WTC11 (cell line): ENCODE results near the gene ZNF771. TPM values are rescaled to one million over a fixed set of nuclear protein-coding genes. Genes with fewer than 3 reads are reported as not detected.

Experiments used
- ATAC-seq: fragments of 200-7000 bp; cut with Tn5 transposase; 2 replicates; pipeline ENCODE4 v1.10.0; 2021; ENCODE audit warnings: mild to moderate bottlenecking, moderate library complexity
- CTCF ChIA-PET: fragments of 300-600 bp; sonication (Branson Sonifier 250); formaldehyde crosslinking; loops from one replicate; lab custom pipeline; 2021; ENCODE audit warnings: antibody characterized with exemption; lab: Charles Lee
- POLR2A ChIA-PET: fragments of 350-600 bp; sonication (Branson Sonifier 250); formaldehyde crosslinking; loops from one replicate; lab custom pipeline; 2021; ENCODE audit warnings: antibody characterized with exemption; lab: Charles Lee
- DNase-seq: peaks from one replicate; pipeline ENCODE4 v3.0.0; 2021; ENCODE audit warnings: low spot score
- H3K27ac Mint-ChIP-seq: 2 replicates; pipeline ENCODE4 v1.8.0; 2021; ENCODE audit warnings: mixed read lengths
- H3K27me3 Mint-ChIP-seq: 2 replicates; pipeline ENCODE4 v1.8.0; 2021; ENCODE audit warnings: low read depth, mild to moderate bottlenecking, moderate library complexity, mixed read lengths
- H3K36me3 Mint-ChIP-seq: 2 replicates; pipeline ENCODE4 v1.8.0; 2021; ENCODE audit warnings: mixed read lengths
- H3K4me1 Mint-ChIP-seq: 2 replicates; pipeline ENCODE4 v1.8.0; 2022; ENCODE audit warnings: mixed read lengths
- H3K4me3 Mint-ChIP-seq: 2 replicates; pipeline ENCODE4 v1.8.0; 2021; ENCODE audit warnings: mild to moderate bottlenecking, moderate library complexity, mixed read lengths
- H3K9me3 Mint-ChIP-seq: 2 replicates; pipeline ENCODE4 v1.8.0; 2021; ENCODE audit warnings: mixed read lengths
- E2F1 ChIP-seq: sonication (generic); formaldehyde crosslinking; IDR thresholded peaks from 2 replicates; pipeline ENCODE4 v1.8.0; 2022; ENCODE audit warnings: mild to moderate bottlenecking, missing genetic modification reagents
- E2F5 ChIP-seq: sonication (generic); formaldehyde crosslinking; IDR thresholded peaks from 2 replicates; pipeline ENCODE4 v1.8.1; 2022; ENCODE audit warnings: mild to moderate bottlenecking, moderate library complexity, missing genetic modification reagents
- ERG ChIP-seq: fragments of 250-450 bp; sonication (Bioruptor Pico); IDR thresholded peaks from 2 replicates; pipeline ENCODE4 v1.8.0; 2021; ENCODE audit warnings: mild to moderate bottlenecking
- KAT7 ChIP-seq: sonication (generic); formaldehyde crosslinking; IDR thresholded peaks from 2 replicates; pipeline ENCODE4 v1.8.1; 2023; ENCODE audit warnings: missing genetic modification reagents, mild to moderate bottlenecking, borderline replicate concordance
- MLX ChIP-seq: sonication (generic); formaldehyde crosslinking; IDR thresholded peaks from 2 replicates; pipeline ENCODE4 v1.8.1; 2023; ENCODE audit warnings: mild to moderate bottlenecking, missing genetic modification reagents, moderate library complexity
- NR3C1 ChIP-seq: sonication (generic); formaldehyde crosslinking; conservative IDR thresholded peaks from 2 replicates; pipeline ENCODE4 v1.8.1; 2023; ENCODE audit warnings: low read depth, mild to moderate bottlenecking, missing genetic modification reagents
- PRRX2 ChIP-seq: fragments of 250-450 bp; sonication (Bioruptor Pico); IDR thresholded peaks from 2 replicates; pipeline ENCODE4 v1.8.0; 2021; ENCODE audit warnings: mild to moderate bottlenecking
- RELA ChIP-seq: sonication (generic); formaldehyde crosslinking; IDR thresholded peaks from 2 replicates; pipeline ENCODE4 v1.8.1; 2022; ENCODE audit warnings: missing genetic modification reagents, mild to moderate bottlenecking, borderline replicate concordance
- TP53 ChIP-seq: sonication (generic); formaldehyde crosslinking; IDR thresholded peaks from 2 replicates; pipeline ENCODE4 v1.8.1; 2023; ENCODE audit warnings: mild to moderate bottlenecking, missing genetic modification reagents
- ZNF138 ChIP-seq: sonication (generic); formaldehyde crosslinking; conservative IDR thresholded peaks from 2 replicates; pipeline ENCODE4 v1.8.1; 2022; ENCODE audit warnings: mild to moderate bottlenecking, moderate library complexity, missing genetic modification reagents
- ZNF263 ChIP-seq: sonication (generic); formaldehyde crosslinking; IDR thresholded peaks from 2 replicates; pipeline ENCODE4 v1.8.1; 2022; ENCODE audit warnings: low read depth, mild to moderate bottlenecking, moderate library complexity, missing genetic modification reagents
- ZNF317 ChIP-seq: sonication (generic); formaldehyde crosslinking; IDR thresholded peaks from 2 replicates; pipeline ENCODE4 v1.8.1; 2023; ENCODE audit warnings: low read depth, mild to moderate bottlenecking, moderate library complexity, missing genetic modification reagents, borderline replicate concordance
- ZNF425 ChIP-seq: fragments of 250-450 bp; sonication (Bioruptor Pico); conservative IDR thresholded peaks from 2 replicates; pipeline ENCODE4 v1.9.0; 2021; ENCODE audit warnings: mild to moderate bottlenecking
- total RNA-seq: library from RNA; stranded (reverse); gene quantifications from 3 replicates; pipeline ENCODE4 v1.2.3, GENCODE V29; 2021
- TF ChIP-seq, protein P1 (sequence below): sonication (generic); formaldehyde crosslinking; conservative IDR thresholded peaks from 2 replicates; pipeline ENCODE4 v1.8.1; 2023; ENCODE audit warnings: mild to moderate bottlenecking, low read depth, missing genetic modification reagents, moderate library complexity
- TF ChIP-seq, protein P2 (sequence below): sonication (generic); formaldehyde crosslinking; IDR thresholded peaks from 2 replicates; pipeline ENCODE4 v1.8.1; 2023; ENCODE audit warnings: mild to moderate bottlenecking, missing genetic modification reagents, borderline replicate concordance
- TF ChIP-seq, protein P3 (sequence below): sonication (generic); formaldehyde crosslinking; IDR thresholded peaks from 2 replicates; pipeline ENCODE4 v1.8.0; 2023; ENCODE audit warnings: mild to moderate bottlenecking, missing genetic modification reagents
- TF ChIP-seq, protein P4 (sequence below): fragments of 250-450 bp; sonication (Bioruptor Pico); IDR thresholded peaks from 2 replicates; pipeline ENCODE4 v1.9.0; 2021; ENCODE audit warnings: mild to moderate bottlenecking

ZNF771 gene
- total RNA-seq, 1 experiment from 2014 or later: 10.0 TPM

GRCh38 chr16:30413112-30413806, 5.9 kb downstream of the ZNF771 start:
- H3K27me3 Mint-ChIP-seq: no peaks in the 10 kb centered on the region
- H3K4me1 Mint-ChIP-seq: peaks cover 16% of the 10 kb centered on the region
- DNase-seq (no peak), ATAC-seq (no peak)
- peaks cover 21% of the 10 kb centered on the region for H3K36me3 Mint-ChIP-seq
- ChIA-PET POLR2A (no interaction called here), CTCF (interaction anchor here (1.1 kb wide), 1 partner anchor 301 kb away, joined by 3 read pairs; no protein-coding TSS in a partner anchor)
- H3K9me3 Mint-ChIP-seq: no peaks in the 10 kb centered on the region
- H3K4me3 Mint-ChIP-seq: no peak overlapping the region
- H3K27ac Mint-ChIP-seq: no peak overlapping the region
- TF ChIP-seq RELA (CRISPR knock-in tag): no peak
- TF ChIP-seq, protein P1, sequence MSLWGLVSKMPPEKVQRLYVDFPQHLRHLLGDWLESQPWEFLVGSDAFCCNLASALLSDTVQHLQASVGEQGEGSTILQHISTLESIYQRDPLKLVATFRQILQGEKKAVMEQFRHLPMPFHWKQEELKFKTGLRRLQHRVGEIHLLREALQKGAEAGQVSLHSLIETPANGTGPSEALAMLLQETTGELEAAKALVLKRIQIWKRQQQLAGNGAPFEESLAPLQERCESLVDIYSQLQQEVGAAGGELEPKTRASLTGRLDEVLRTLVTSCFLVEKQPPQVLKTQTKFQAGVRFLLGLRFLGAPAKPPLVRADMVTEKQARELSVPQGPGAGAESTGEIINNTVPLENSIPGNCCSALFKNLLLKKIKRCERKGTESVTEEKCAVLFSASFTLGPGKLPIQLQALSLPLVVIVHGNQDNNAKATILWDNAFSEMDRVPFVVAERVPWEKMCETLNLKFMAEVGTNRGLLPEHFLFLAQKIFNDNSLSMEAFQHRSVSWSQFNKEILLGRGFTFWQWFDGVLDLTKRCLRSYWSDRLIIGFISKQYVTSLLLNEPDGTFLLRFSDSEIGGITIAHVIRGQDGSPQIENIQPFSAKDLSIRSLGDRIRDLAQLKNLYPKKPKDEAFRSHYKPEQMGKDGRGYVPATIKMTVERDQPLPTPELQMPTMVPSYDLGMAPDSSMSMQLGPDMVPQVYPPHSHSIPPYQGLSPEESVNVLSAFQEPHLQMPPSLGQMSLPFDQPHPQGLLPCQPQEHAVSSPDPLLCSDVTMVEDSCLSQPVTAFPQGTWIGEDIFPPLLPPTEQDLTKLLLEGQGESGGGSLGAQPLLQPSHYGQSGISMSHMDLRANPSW (CRISPR knock-in tag): no peak
- TF ChIP-seq NR3C1: no peak
- TF ChIP-seq ZNF425 (CRISPR knock-in tag): no peak
- TF ChIP-seq ZNF138 (CRISPR knock-in tag): no peak
- no peak for TF ChIP-seq KAT7
- no peak for TF ChIP-seq E2F1 (CRISPR knock-in tag)
- TF ChIP-seq, protein P2, sequence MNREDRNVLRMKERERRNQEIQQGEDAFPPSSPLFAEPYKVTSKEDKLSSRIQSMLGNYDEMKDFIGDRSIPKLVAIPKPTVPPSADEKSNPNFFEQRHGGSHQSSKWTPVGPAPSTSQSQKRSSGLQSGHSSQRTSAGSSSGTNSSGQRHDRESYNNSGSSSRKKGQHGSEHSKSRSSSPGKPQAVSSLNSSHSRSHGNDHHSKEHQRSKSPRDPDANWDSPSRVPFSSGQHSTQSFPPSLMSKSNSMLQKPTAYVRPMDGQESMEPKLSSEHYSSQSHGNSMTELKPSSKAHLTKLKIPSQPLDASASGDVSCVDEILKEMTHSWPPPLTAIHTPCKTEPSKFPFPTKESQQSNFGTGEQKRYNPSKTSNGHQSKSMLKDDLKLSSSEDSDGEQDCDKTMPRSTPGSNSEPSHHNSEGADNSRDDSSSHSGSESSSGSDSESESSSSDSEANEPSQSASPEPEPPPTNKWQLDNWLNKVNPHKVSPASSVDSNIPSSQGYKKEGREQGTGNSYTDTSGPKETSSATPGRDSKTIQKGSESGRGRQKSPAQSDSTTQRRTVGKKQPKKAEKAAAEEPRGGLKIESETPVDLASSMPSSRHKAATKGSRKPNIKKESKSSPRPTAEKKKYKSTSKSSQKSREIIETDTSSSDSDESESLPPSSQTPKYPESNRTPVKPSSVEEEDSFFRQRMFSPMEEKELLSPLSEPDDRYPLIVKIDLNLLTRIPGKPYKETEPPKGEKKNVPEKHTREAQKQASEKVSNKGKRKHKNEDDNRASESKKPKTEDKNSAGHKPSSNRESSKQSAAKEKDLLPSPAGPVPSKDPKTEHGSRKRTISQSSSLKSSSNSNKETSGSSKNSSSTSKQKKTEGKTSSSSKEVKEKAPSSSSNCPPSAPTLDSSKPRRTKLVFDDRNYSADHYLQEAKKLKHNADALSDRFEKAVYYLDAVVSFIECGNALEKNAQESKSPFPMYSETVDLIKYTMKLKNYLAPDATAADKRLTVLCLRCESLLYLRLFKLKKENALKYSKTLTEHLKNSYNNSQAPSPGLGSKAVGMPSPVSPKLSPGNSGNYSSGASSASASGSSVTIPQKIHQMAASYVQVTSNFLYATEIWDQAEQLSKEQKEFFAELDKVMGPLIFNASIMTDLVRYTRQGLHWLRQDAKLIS (CRISPR knock-in tag): no peak
- TF ChIP-seq, protein P3, sequence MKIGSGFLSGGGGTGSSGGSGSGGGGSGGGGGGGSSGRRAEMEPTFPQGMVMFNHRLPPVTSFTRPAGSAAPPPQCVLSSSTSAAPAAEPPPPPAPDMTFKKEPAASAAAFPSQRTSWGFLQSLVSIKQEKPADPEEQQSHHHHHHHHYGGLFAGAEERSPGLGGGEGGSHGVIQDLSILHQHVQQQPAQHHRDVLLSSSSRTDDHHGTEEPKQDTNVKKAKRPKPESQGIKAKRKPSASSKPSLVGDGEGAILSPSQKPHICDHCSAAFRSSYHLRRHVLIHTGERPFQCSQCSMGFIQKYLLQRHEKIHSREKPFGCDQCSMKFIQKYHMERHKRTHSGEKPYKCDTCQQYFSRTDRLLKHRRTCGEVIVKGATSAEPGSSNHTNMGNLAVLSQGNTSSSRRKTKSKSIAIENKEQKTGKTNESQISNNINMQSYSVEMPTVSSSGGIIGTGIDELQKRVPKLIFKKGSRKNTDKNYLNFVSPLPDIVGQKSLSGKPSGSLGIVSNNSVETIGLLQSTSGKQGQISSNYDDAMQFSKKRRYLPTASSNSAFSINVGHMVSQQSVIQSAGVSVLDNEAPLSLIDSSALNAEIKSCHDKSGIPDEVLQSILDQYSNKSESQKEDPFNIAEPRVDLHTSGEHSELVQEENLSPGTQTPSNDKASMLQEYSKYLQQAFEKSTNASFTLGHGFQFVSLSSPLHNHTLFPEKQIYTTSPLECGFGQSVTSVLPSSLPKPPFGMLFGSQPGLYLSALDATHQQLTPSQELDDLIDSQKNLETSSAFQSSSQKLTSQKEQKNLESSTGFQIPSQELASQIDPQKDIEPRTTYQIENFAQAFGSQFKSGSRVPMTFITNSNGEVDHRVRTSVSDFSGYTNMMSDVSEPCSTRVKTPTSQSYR (CRISPR knock-in tag): no peak
- TF ChIP-seq MLX (CRISPR knock-in tag): no peak
- no peak for TF ChIP-seq PRRX2 (CRISPR knock-in tag)
- no peak for TF ChIP-seq ZNF317 (CRISPR knock-in tag)
- TF ChIP-seq E2F5: no peak
- TF ChIP-seq, protein P4, sequence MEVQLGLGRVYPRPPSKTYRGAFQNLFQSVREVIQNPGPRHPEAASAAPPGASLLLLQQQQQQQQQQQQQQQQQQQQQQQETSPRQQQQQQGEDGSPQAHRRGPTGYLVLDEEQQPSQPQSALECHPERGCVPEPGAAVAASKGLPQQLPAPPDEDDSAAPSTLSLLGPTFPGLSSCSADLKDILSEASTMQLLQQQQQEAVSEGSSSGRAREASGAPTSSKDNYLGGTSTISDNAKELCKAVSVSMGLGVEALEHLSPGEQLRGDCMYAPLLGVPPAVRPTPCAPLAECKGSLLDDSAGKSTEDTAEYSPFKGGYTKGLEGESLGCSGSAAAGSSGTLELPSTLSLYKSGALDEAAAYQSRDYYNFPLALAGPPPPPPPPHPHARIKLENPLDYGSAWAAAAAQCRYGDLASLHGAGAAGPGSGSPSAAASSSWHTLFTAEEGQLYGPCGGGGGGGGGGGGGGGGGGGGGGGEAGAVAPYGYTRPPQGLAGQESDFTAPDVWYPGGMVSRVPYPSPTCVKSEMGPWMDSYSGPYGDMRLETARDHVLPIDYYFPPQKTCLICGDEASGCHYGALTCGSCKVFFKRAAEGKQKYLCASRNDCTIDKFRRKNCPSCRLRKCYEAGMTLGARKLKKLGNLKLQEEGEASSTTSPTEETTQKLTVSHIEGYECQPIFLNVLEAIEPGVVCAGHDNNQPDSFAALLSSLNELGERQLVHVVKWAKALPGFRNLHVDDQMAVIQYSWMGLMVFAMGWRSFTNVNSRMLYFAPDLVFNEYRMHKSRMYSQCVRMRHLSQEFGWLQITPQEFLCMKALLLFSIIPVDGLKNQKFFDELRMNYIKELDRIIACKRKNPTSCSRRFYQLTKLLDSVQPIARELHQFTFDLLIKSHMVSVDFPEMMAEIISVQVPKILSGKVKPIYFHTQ (CRISPR knock-in tag): no peak
- no peak for TF ChIP-seq ZNF263 (CRISPR knock-in tag)
- no peak for TF ChIP-seq ERG (CRISPR knock-in tag)
- TF ChIP-seq TP53 (CRISPR knock-in tag): no peak
